Measurements from ENCODE around the gene CLDN9.

The CLDN9 gene

DNA sequence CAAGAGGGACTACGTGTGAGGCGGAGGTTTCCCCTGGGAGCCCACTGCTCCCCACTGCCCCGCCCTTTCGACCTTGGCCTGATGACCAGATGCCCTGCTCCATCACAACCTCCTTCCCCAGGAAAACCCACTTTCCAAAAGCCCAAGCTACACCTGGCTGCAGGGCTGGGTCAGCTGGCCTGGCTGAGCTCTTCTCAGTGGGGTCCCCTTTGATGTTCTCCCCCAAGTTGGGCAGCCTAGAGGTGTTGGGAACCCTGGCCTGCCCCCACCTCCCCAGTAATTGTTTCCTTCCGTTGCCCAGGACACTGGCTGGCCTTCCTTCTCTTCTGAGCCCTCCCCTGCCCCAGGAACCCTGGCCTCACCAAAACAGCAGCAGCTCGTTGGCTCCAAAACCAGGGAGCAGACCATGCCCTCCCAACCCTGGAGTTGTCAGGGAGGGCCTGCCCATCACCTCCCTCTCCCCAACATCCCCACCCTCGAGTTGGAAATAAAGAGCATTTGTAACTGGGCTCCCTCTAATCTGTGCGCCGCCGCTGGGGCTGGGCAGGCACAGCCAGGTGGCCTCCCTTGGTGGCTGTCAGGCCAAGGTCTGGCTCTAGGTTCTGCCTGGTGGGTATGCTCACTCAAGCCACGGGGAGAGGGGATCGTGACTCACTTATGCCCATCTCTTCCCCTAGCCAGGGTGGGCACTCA lies 1.4 kb downstream of the CLDN9 start:
- Histone ChIP-seq H3K27me3 (ENCODE audit: control insufficient read depth in 1 of 2, insufficient read depth in 2 of 2, low read length in 2 of 2) (peaks cover 12 to 64% of the 10 kb centered on the region in 2 donors), H3K4me3 (ENCODE audit: low read depth in 1 of 2, low read length in 2 of 2) (no peak overlapping the region), H3K4me1 (ENCODE audit: insufficient read depth, low read length) (no peaks in the 10 kb centered on the region), H3K36me3 (ENCODE audit: insufficient read depth, low read length) (no peaks in the 10 kb centered on the region), H3K9ac (ENCODE audit: low read length) (no peak overlapping the region), H3K9me3 (ENCODE audit: low read length) (no peaks in the 10 kb centered on the region), H3K27ac (ENCODE audit: low read depth, low read length) (no peak overlapping the region)

DNA sequence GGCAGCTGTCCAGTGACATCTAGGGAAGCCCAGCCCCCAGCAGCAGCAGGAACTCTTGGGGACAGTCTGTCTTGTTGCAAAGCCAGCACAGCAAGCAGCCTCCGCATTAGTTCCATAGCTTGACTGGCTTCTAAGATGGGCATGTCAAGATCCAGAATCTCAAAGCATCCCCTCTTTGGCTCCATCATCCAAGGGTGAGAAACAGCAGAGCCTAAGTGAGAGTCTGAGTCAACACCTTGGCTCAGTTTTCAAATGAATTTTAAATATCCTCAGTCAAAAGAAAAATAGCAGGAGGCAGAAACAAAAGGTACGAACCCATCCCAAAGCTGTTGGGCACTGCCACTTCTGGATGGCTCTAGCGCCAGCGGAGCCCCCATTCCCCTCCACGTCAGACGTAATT lies 2.2 kb downstream of the CLDN9 start:
- Histone ChIP-seq H3K9me3 (ENCODE audit: low read length) (no peaks in the 10 kb centered on the region), H3K27me3 (ENCODE audit: control insufficient read depth in 1 of 2, insufficient read depth in 2 of 2, low read length in 2 of 2) (peaks cover 12 to 57% of the 10 kb centered on the region in 2 donors), H3K27ac (ENCODE audit: low read depth, low read length) (no peak overlapping the region), H3K4me1 (ENCODE audit: insufficient read depth, low read length) (no peaks in the 10 kb centered on the region), H3K36me3 (ENCODE audit: insufficient read depth, low read length) (no peaks in the 10 kb centered on the region), H3K9ac (ENCODE audit: low read length) (no peak overlapping the region), H3K4me3 (ENCODE audit: low read depth in 1 of 2, low read length in 2 of 2) (no peak overlapping the region)

DNA sequence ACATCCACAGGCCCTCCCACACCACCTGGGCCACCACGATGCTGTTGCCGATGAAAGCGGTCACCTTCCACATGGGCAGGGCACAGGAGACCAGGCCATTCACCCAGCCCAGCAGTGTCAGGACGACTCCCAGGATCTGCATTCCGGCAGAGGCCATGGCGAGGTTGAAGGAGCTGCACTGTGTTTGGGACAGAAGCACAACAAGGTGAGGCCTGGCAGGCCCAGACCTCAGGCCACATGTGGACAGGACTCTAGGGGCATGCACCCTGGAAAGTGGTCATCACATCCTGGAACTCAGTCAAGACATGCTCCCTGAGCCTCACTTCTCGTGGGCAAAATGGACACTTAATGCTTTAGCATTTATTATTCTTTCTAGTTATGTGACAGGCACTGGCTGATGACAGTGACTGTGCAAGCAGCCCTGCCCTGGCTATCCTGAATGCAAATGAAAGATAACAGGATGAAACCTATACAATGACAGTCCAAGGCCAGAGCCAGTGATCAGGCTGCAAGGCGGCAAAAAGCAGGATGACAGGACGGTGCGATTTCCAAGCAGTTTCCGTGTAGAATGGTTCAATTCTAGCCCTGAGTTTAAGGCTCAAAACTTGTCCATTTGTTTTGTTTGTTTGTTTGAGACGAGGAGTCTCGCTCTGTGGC lies 3.3 kb downstream of the CLDN9 start:
- no peaks in the 10 kb centered on the region for H3K4me1 ChIP-seq (ENCODE audit: insufficient read depth, low read length)
- H3K27ac ChIP-seq (ENCODE audit: low read depth, low read length), result no peak overlapping the region
- H3K36me3 ChIP-seq (ENCODE audit: insufficient read depth, low read length), result no peaks in the 10 kb centered on the region
- peaks cover 12 to 54% of the 10 kb centered on the region in 2 donors for H3K27me3 ChIP-seq (ENCODE audit: control insufficient read depth in 1 of 2, insufficient read depth in 2 of 2, low read length in 2 of 2)
- no peak overlapping the region for H3K9ac ChIP-seq (ENCODE audit: low read length)
- H3K9me3 ChIP-seq (ENCODE audit: low read length), result no peaks in the 10 kb centered on the region
- no peak overlapping the region for H3K4me3 ChIP-seq (ENCODE audit: low read depth in 1 of 2, low read length in 2 of 2)

DNA sequence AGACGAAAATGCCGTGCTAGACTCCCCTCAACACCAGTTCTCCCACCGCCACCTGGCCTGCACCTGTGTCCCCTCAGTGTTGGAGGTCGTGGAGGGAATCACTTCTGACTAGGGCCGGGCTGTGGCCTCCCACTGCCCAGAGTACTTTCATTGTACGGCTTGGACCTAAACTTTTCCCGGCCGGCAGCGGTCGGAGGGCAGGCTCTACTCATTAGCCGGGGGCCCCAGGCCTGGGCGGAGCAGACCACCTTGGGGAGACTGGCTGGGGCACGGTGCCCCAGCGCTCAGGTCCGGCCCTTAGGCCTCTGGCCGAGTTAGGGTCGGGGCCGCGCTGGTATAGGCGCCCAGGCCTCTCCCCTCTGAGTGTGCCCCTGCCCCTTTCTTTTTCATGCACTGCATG lies 4.6 kb downstream of the CLDN9 start:
- no peaks in the 10 kb centered on the region for H3K36me3 ChIP-seq (ENCODE audit: insufficient read depth, low read length)
- peaks cover 10% of the 10 kb centered on the region for H3K4me1 ChIP-seq (ENCODE audit: insufficient read depth, low read length)
- no peaks in the 10 kb centered on the region for H3K9me3 ChIP-seq (ENCODE audit: low read length)
- peaks cover 7 to 42% of the 10 kb centered on the region in 2 donors for H3K27me3 ChIP-seq (ENCODE audit: control insufficient read depth in 1 of 2, insufficient read depth in 2 of 2, low read length in 2 of 2)
- H3K4me3 ChIP-seq (ENCODE audit: low read depth in 1 of 2, low read length in 2 of 2), result no peak overlapping the region
- no peak overlapping the region for H3K9ac ChIP-seq (ENCODE audit: low read length)
- no peak overlapping the region for H3K27ac ChIP-seq (ENCODE audit: low read depth, low read length)

- H3K36me3 ChIP-seq (ENCODE audit: insufficient read depth, low read length), result no peaks in the 10 kb centered on the region
- H3K4me3 ChIP-seq (ENCODE audit: low read depth in 1 of 2, low read length in 2 of 2), result no peak within 1 kb of the TSS
- no peaks in the 10 kb centered on the region for H3K9me3 ChIP-seq (ENCODE audit: low read length)
- H3K27ac ChIP-seq (ENCODE audit: low read depth, low read length), result no peak within 1 kb of the TSS
- peaks cover 16% of the 10 kb centered on the region for H3K4me1 ChIP-seq (ENCODE audit: insufficient read depth, low read length)
- H3K9ac ChIP-seq (ENCODE audit: low read length), result no peak within 1 kb of the TSS
- peaks cover 7 to 36% of the 10 kb centered on the region in 2 donors for H3K27me3 ChIP-seq (ENCODE audit: control insufficient read depth in 1 of 2, insufficient read depth in 2 of 2, low read length in 2 of 2)
Observed at GRCh38 chr16:3017794-3018506, 5.2 kb downstream of the CLDN9 start, which contains the start of gene CLDN6. TSS of gene CLDN6 (minus strand) at chr16:3018183. CDS start at chr16:3016021, 2,162 bp downstream.

GRCh38 chr16:3019594-3020246 lies 7.0 kb downstream of the CLDN9 start:
- H3K36me3 ChIP-seq (ENCODE audit: insufficient read depth, low read length), result no peaks in the 10 kb centered on the region
- no peak overlapping the region for H3K27ac ChIP-seq (ENCODE audit: low read depth, low read length)
- no peak overlapping the region for H3K9ac ChIP-seq (ENCODE audit: low read length)
- peak overlapping the region; percentile 50 to 84 for H3K4me3 ChIP-seq (ENCODE audit: low read depth in 1 of 2, low read length in 2 of 2)
- H3K9me3 ChIP-seq (ENCODE audit: low read length), result no peaks in the 10 kb centered on the region
- H3K4me1 ChIP-seq (ENCODE audit: insufficient read depth, low read length), result peaks cover 24% of the 10 kb centered on the region
- H3K27me3 ChIP-seq (ENCODE audit: control insufficient read depth in 1 of 2, insufficient read depth in 2 of 2, low read length in 2 of 2), result peaks cover 7 to 22% of the 10 kb centered on the region in 2 donors

- H3K9me3 ChIP-seq (ENCODE audit: low read length), result no peaks in the 10 kb centered on the region
- peak within 1 kb of the TSS; percentile 68 to 84 for H3K4me3 ChIP-seq (ENCODE audit: low read depth in 1 of 2, low read length in 2 of 2)
- H3K4me1 ChIP-seq (ENCODE audit: insufficient read depth, low read length), result peaks cover 24% of the 10 kb centered on the region
- no peaks in the 10 kb centered on the region for H3K36me3 ChIP-seq (ENCODE audit: insufficient read depth, low read length)
- H3K27ac ChIP-seq (ENCODE audit: low read depth, low read length), result peak within 1 kb of the TSS; percentile 92
- H3K27me3 ChIP-seq (ENCODE audit: control insufficient read depth in 1 of 2, insufficient read depth in 2 of 2, low read length in 2 of 2), result peaks cover 7 to 22% of the 10 kb centered on the region in 2 donors
- H3K9ac ChIP-seq (ENCODE audit: low read length), result peak within 1 kb of the TSS; percentile 92
Observed at GRCh38 chr16:3020247-3020603, 7.5 kb downstream of the CLDN9 start, which contains the start of gene TNFRSF12A. TSS of gene TNFRSF12A (plus strand) at chr16:3020368. CDS start at chr16:3020398, 30 bp downstream.

GRCh38 chr16:3020604-3021448 lies 8.1 kb downstream of the CLDN9 start:
- Histone ChIP-seq H3K27me3 (ENCODE audit: control insufficient read depth in 1 of 2, insufficient read depth in 2 of 2, low read length in 2 of 2) (peaks cover 7 to 22% of the 10 kb centered on the region in 2 donors), H3K9me3 (ENCODE audit: low read length) (no peaks in the 10 kb centered on the region), H3K36me3 (ENCODE audit: insufficient read depth, low read length) (peaks cover 4% of the 10 kb centered on the region), H3K27ac (ENCODE audit: low read depth, low read length) (peak overlapping the region; percentile 92), H3K4me1 (ENCODE audit: insufficient read depth, low read length) (peaks cover 24% of the 10 kb centered on the region), H3K4me3 (ENCODE audit: low read depth in 1 of 2, low read length in 2 of 2) (peak overlapping the region; percentile 68 to 84), H3K9ac (ENCODE audit: low read length) (peak overlapping the region; percentile 92)

DNA sequence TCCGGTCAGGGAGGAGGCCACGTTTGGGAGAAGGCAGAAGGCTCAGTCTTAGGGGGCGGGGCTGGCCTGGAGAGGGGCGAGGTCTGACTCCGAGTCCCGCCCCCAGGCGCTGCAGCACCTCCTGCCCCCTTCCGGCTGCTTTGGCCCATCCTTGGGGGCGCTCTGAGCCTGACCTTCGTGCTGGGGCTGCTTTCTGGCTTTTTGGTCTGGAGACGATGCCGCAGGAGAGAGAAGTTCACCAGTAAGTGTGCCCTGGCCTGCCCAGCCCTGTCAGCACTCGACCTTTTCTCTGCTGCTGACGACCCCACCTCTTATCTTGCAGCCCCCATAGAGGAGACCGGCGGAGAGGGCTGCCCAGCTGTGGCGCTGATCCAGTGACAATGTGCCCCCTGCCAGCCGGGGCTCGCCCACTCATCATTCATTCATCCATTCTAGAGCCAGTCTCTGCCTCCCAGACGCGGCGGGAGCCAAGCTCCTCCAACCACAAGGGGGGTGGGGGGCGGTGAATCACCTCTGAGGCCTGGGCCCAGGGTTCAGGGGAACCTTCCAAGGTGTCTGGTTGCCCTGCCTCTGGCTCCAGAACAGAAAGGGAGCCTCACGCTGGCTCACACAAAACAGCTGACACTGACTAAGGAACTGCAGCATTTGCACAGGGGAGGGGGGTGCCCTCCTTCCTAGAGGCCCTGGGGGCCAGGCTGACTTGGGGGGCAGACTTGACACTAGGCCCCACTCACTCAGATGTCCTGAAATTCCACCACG lies 8.9 kb downstream of the CLDN9 start:
- Histone ChIP-seq H3K27ac (ENCODE audit: low read depth, low read length) (peak overlapping the region; percentile 92), H3K27me3 (ENCODE audit: control insufficient read depth in 1 of 2, insufficient read depth in 2 of 2, low read length in 2 of 2) (peaks cover 7 to 22% of the 10 kb centered on the region in 2 donors), H3K36me3 (ENCODE audit: insufficient read depth, low read length) (peaks cover 6% of the 10 kb centered on the region), H3K4me3 (ENCODE audit: low read depth in 1 of 2, low read length in 2 of 2) (peak overlapping the region; percentile 68 to 84), H3K9ac (ENCODE audit: low read length) (peak overlapping the region; percentile 92), H3K4me1 (ENCODE audit: insufficient read depth, low read length) (peaks cover 24% of the 10 kb centered on the region), H3K9me3 (ENCODE audit: low read length) (no peaks in the 10 kb centered on the region)

DNA sequence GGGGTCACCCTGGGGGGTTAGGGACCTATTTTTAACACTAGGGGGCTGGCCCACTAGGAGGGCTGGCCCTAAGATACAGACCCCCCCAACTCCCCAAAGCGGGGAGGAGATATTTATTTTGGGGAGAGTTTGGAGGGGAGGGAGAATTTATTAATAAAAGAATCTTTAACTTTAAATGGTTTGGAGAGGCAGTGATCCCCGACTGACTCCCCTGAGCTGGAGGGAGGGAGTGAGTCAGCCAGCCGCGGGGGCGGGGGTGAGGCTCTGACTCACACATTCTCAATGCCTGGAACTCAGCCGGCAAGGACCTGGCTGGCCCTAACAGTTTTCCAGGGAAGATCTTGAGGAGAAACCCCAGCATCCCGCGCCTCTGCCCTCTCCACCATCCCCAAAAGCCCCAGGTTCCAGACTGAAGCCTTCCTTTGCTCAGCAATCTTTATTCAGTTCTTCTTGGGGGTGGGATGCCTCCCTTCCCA lies 9.5 kb downstream of the CLDN9 start:
- H3K9ac ChIP-seq (ENCODE audit: low read length), result peak overlapping the region; percentile 92
- no peaks in the 10 kb centered on the region for H3K9me3 ChIP-seq (ENCODE audit: low read length)
- peaks cover 11% of the 10 kb centered on the region for H3K36me3 ChIP-seq (ENCODE audit: insufficient read depth, low read length)
- H3K27me3 ChIP-seq (ENCODE audit: control insufficient read depth in 1 of 2, insufficient read depth in 2 of 2, low read length in 2 of 2), result peaks cover 7 to 17% of the 10 kb centered on the region in 2 donors
- peak overlapping the region in 1 of 2 donors; percentile 84 for H3K4me3 ChIP-seq (ENCODE audit: low read depth in 1 of 2, low read length in 2 of 2)
- H3K27ac ChIP-seq (ENCODE audit: low read depth, low read length), result peak overlapping the region; percentile 92
- peaks cover 24% of the 10 kb centered on the region for H3K4me1 ChIP-seq (ENCODE audit: insufficient read depth, low read length)

All from muscle layer of colon (tissue), 2 donors.